ENCODE results near the gene CHDH.

Gene CHDH

GRCh38 chr3:53837331-53837730 is 8.9 kb downstream of the CHDH start:
- Histone ChIP-seq H3K9me3 (ENCODE audit: control insufficient read depth in 1 of 2, low read length in 2 of 2) (no peaks in the 10 kb centered on the region), H3K9ac (ENCODE audit: low read depth in 1 of 2, low read length in 2 of 2) (no peak overlapping the region), H3K4me1 (ENCODE audit: control insufficient read depth in 1 of 2, insufficient read depth in 2 of 2, low read length in 2 of 2) (peaks cover 3 to 7% of the 10 kb centered on the region in 2 donors), H3K4me3 (ENCODE audit: low read depth in 1 of 2, low read length in 2 of 2) (no peak overlapping the region), H3K36me3 (ENCODE audit: control insufficient read depth in 1 of 2, insufficient read depth in 2 of 2, low read length in 2 of 2) (peaks cover 7 to 31% of the 10 kb centered on the region in 2 donors), H3K27ac (ENCODE audit: low read depth, low read length) (no peak overlapping the region), H3K27me3 (ENCODE audit: control insufficient read depth in 1 of 2, insufficient read depth in 2 of 2, low read length in 2 of 2) (no peaks in the 10 kb centered on the region)

GRCh38 chr3:53836084-53836872 is 9.9 kb downstream of the CHDH start:
- H3K4me1 ChIP-seq (ENCODE audit: control insufficient read depth in 1 of 2, insufficient read depth in 2 of 2, low read length in 2 of 2) = peaks cover 0 to 3% of the 10 kb centered on the region in 2 donors
- H3K27me3 ChIP-seq (ENCODE audit: control insufficient read depth in 1 of 2, insufficient read depth in 2 of 2, low read length in 2 of 2) = no peaks in the 10 kb centered on the region
- H3K36me3 ChIP-seq (ENCODE audit: control insufficient read depth in 1 of 2, insufficient read depth in 2 of 2, low read length in 2 of 2) = peaks cover 7 to 31% of the 10 kb centered on the region in 2 donors
- no peak overlapping the region for H3K27ac ChIP-seq (ENCODE audit: low read depth, low read length)
- H3K9ac ChIP-seq (ENCODE audit: low read depth in 1 of 2, low read length in 2 of 2) = no peak overlapping the region
- H3K9me3 ChIP-seq (ENCODE audit: control insufficient read depth in 1 of 2, low read length in 2 of 2) = no peaks in the 10 kb centered on the region
- H3K4me3 ChIP-seq (ENCODE audit: low read depth in 1 of 2, low read length in 2 of 2) = no peak overlapping the region

GRCh38 chr3:53835257-53835656 is 11.0 kb downstream of the CHDH start:
- H3K27ac ChIP-seq (ENCODE audit: low read depth, low read length) = no peak overlapping the region
- no peaks in the 10 kb centered on the region for H3K9me3 ChIP-seq (ENCODE audit: control insufficient read depth in 1 of 2, low read length in 2 of 2)
- H3K4me1 ChIP-seq (ENCODE audit: control insufficient read depth in 1 of 2, insufficient read depth in 2 of 2, low read length in 2 of 2) = no peaks in the 10 kb centered on the region
- H3K4me3 ChIP-seq (ENCODE audit: low read depth in 1 of 2, low read length in 2 of 2) = no peak overlapping the region
- H3K36me3 ChIP-seq (ENCODE audit: control insufficient read depth in 1 of 2, insufficient read depth in 2 of 2, low read length in 2 of 2) = peaks cover 7 to 31% of the 10 kb centered on the region in 2 donors
- no peaks in the 10 kb centered on the region for H3K27me3 ChIP-seq (ENCODE audit: control insufficient read depth in 1 of 2, insufficient read depth in 2 of 2, low read length in 2 of 2)
- H3K9ac ChIP-seq (ENCODE audit: low read depth in 1 of 2, low read length in 2 of 2) = no peak overlapping the region

- Histone ChIP-seq H3K4me3 (ENCODE audit: low read depth in 1 of 2, low read length in 2 of 2) (no peak overlapping the region), H3K9ac (ENCODE audit: low read depth in 1 of 2, low read length in 2 of 2) (no peak overlapping the region), H3K27me3 (ENCODE audit: control insufficient read depth in 1 of 2, insufficient read depth in 2 of 2, low read length in 2 of 2) (no peaks in the 10 kb centered on the region), H3K36me3 (ENCODE audit: control insufficient read depth in 1 of 2, insufficient read depth in 2 of 2, low read length in 2 of 2) (peaks cover 7 to 31% of the 10 kb centered on the region in 2 donors), H3K27ac (ENCODE audit: low read depth, low read length) (no peak overlapping the region), H3K4me1 (ENCODE audit: control insufficient read depth in 1 of 2, insufficient read depth in 2 of 2, low read length in 2 of 2) (no peaks in the 10 kb centered on the region), H3K9me3 (ENCODE audit: control insufficient read depth in 1 of 2, low read length in 2 of 2) (no peaks in the 10 kb centered on the region)
Observed at GRCh38 chr3:53834429-53835095, 11.7 kb downstream of the CHDH start.

GRCh38 chr3:53833700-53834099 is 12.5 kb downstream of the CHDH start:
- H3K4me3 ChIP-seq (ENCODE audit: low read depth in 1 of 2, low read length in 2 of 2) = no peak overlapping the region
- H3K27ac ChIP-seq (ENCODE audit: low read depth, low read length) = no peak overlapping the region
- H3K9ac ChIP-seq (ENCODE audit: low read depth in 1 of 2, low read length in 2 of 2) = no peak overlapping the region
- H3K4me1 ChIP-seq (ENCODE audit: control insufficient read depth in 1 of 2, insufficient read depth in 2 of 2, low read length in 2 of 2) = peaks cover 0 to 4% of the 10 kb centered on the region in 2 donors
- peaks cover 2 to 24% of the 10 kb centered on the region in 2 donors for H3K36me3 ChIP-seq (ENCODE audit: control insufficient read depth in 1 of 2, insufficient read depth in 2 of 2, low read length in 2 of 2)
- H3K27me3 ChIP-seq (ENCODE audit: control insufficient read depth in 1 of 2, insufficient read depth in 2 of 2, low read length in 2 of 2) = no peaks in the 10 kb centered on the region
- H3K9me3 ChIP-seq (ENCODE audit: control insufficient read depth in 1 of 2, low read length in 2 of 2) = no peaks in the 10 kb centered on the region

GRCh38 chr3:53833053-53833645 is 13.1 kb downstream of the CHDH start:
- Histone ChIP-seq H3K4me1 (ENCODE audit: control insufficient read depth in 1 of 2, insufficient read depth in 2 of 2, low read length in 2 of 2) (peaks cover 0 to 5% of the 10 kb centered on the region in 2 donors), H3K9ac (ENCODE audit: low read depth in 1 of 2, low read length in 2 of 2) (no peak overlapping the region), H3K36me3 (ENCODE audit: control insufficient read depth in 1 of 2, insufficient read depth in 2 of 2, low read length in 2 of 2) (peaks cover 0 to 19% of the 10 kb centered on the region in 2 donors), H3K27ac (ENCODE audit: low read depth, low read length) (no peak overlapping the region), H3K27me3 (ENCODE audit: control insufficient read depth in 1 of 2, insufficient read depth in 2 of 2, low read length in 2 of 2) (no peaks in the 10 kb centered on the region), H3K9me3 (ENCODE audit: control insufficient read depth in 1 of 2, low read length in 2 of 2) (no peaks in the 10 kb centered on the region), H3K4me3 (ENCODE audit: low read depth in 1 of 2, low read length in 2 of 2) (no peak overlapping the region)

GRCh38 chr3:53830944-53831343 is 15.3 kb downstream of the CHDH start:
- H3K4me3 ChIP-seq (ENCODE audit: low read depth in 1 of 2, low read length in 2 of 2) = no peak overlapping the region
- no peak overlapping the region for H3K9ac ChIP-seq (ENCODE audit: low read depth in 1 of 2, low read length in 2 of 2)
- peaks cover 0 to 12% of the 10 kb centered on the region in 2 donors for H3K36me3 ChIP-seq (ENCODE audit: control insufficient read depth in 1 of 2, insufficient read depth in 2 of 2, low read length in 2 of 2)
- no peaks in the 10 kb centered on the region for H3K27me3 ChIP-seq (ENCODE audit: control insufficient read depth in 1 of 2, insufficient read depth in 2 of 2, low read length in 2 of 2)
- no peak overlapping the region for H3K27ac ChIP-seq (ENCODE audit: low read depth, low read length)
- peaks cover 0 to 5% of the 10 kb centered on the region in 2 donors for H3K4me1 ChIP-seq (ENCODE audit: control insufficient read depth in 1 of 2, insufficient read depth in 2 of 2, low read length in 2 of 2)
- no peaks in the 10 kb centered on the region for H3K9me3 ChIP-seq (ENCODE audit: control insufficient read depth in 1 of 2, low read length in 2 of 2)

GRCh38 chr3:53829605-53830004 is 16.6 kb downstream of the CHDH start:
- peaks cover 0 to 5% of the 10 kb centered on the region in 2 donors for H3K4me1 ChIP-seq (ENCODE audit: control insufficient read depth in 1 of 2, insufficient read depth in 2 of 2, low read length in 2 of 2)
- peaks cover 0 to 9% of the 10 kb centered on the region in 2 donors for H3K36me3 ChIP-seq (ENCODE audit: control insufficient read depth in 1 of 2, insufficient read depth in 2 of 2, low read length in 2 of 2)
- H3K9ac ChIP-seq (ENCODE audit: low read depth in 1 of 2, low read length in 2 of 2) = no peak overlapping the region
- H3K27ac ChIP-seq (ENCODE audit: low read depth, low read length) = no peak overlapping the region
- H3K4me3 ChIP-seq (ENCODE audit: low read depth in 1 of 2, low read length in 2 of 2) = no peak overlapping the region
- H3K9me3 ChIP-seq (ENCODE audit: control insufficient read depth in 1 of 2, low read length in 2 of 2) = no peaks in the 10 kb centered on the region
- H3K27me3 ChIP-seq (ENCODE audit: control insufficient read depth in 1 of 2, insufficient read depth in 2 of 2, low read length in 2 of 2) = no peaks in the 10 kb centered on the region

- no peak overlapping the region for H3K4me3 ChIP-seq (ENCODE audit: low read depth in 1 of 2, low read length in 2 of 2)
- peaks cover 0 to 5% of the 10 kb centered on the region in 2 donors for H3K4me1 ChIP-seq (ENCODE audit: control insufficient read depth in 1 of 2, insufficient read depth in 2 of 2, low read length in 2 of 2)
- no peak overlapping the region for H3K27ac ChIP-seq (ENCODE audit: low read depth, low read length)
- H3K9ac ChIP-seq (ENCODE audit: low read depth in 1 of 2, low read length in 2 of 2) = no peak overlapping the region
- H3K9me3 ChIP-seq (ENCODE audit: control insufficient read depth in 1 of 2, low read length in 2 of 2) = no peaks in the 10 kb centered on the region
- H3K36me3 ChIP-seq (ENCODE audit: control insufficient read depth in 1 of 2, insufficient read depth in 2 of 2, low read length in 2 of 2) = peaks cover 0 to 3% of the 10 kb centered on the region in 2 donors
- H3K27me3 ChIP-seq (ENCODE audit: control insufficient read depth in 1 of 2, insufficient read depth in 2 of 2, low read length in 2 of 2) = no peaks in the 10 kb centered on the region
Observed at GRCh38 chr3:53828581-53828980, 17.6 kb downstream of the CHDH start.

- Histone ChIP-seq H3K27me3 (ENCODE audit: control insufficient read depth in 1 of 2, insufficient read depth in 2 of 2, low read length in 2 of 2) (no peaks in the 10 kb centered on the region), H3K36me3 (ENCODE audit: control insufficient read depth in 1 of 2, insufficient read depth in 2 of 2, low read length in 2 of 2) (peaks cover 0 to 21% of the 10 kb centered on the region in 2 donors), H3K4me3 (ENCODE audit: low read depth in 1 of 2, low read length in 2 of 2) (no peak overlapping the region), H3K9ac (ENCODE audit: low read depth in 1 of 2, low read length in 2 of 2) (no peak overlapping the region), H3K9me3 (ENCODE audit: control insufficient read depth in 1 of 2, low read length in 2 of 2) (no peaks in the 10 kb centered on the region), H3K27ac (ENCODE audit: low read depth, low read length) (no peak overlapping the region), H3K4me1 (ENCODE audit: control insufficient read depth in 1 of 2, insufficient read depth in 2 of 2, low read length in 2 of 2) (peaks cover 0 to 5% of the 10 kb centered on the region in 2 donors)
Observed at GRCh38 chr3:53826048-53826447, 20.2 kb downstream of the CHDH start.
